H1 (cell line): Measurements from ENCODE around the gene OR11L1. TPM values are rescaled to one million over a fixed set of nuclear protein-coding genes. Genes with fewer than 3 reads are reported as not detected.

Source experiments
- CTCF ChIA-PET: fragments of 300-600 bp; sonication (Branson Sonifier 250); formaldehyde crosslinking; loops from one replicate; lab custom pipeline; 2021; ENCODE audit not compliant: partially characterized antibody; lab: Charles Lee
- POLR2A ChIA-PET: fragments of 300-600 bp; sonication (Branson Sonifier 250); formaldehyde crosslinking; loops from one replicate; lab custom pipeline; 2021; ENCODE audit warnings: inconsistent platforms; ENCODE audit not compliant: partially characterized antibody; lab: Charles Lee
- DNase-seq, 2 experiments: peaks; one replicate each; pipeline versions ENCODE4 v3.0.0 to v3.0.0-alpha.2; 2010 to 2022; ENCODE audit warnings: low spot score in 2 of 2, low read depth in 1 of 2, mixed read lengths in 1 of 2
- FAIRE-seq: peaks from 2 replicates; lab custom pipeline; 2011; peaks lifted over from hg19 to GRCh38; lab: Jason Lieb, UNC
- H2AFZ ChIP-seq: 2 replicates; pipeline ENCODE4 v1.8.1; 2012; ENCODE audit warnings: low read length, inconsistent platforms
- H2AK5ac ChIP-seq: 2 replicates; pipeline ENCODE4 v1.6.1; 2013; ENCODE audit warnings: low read depth, low read length
- H2BK120ac ChIP-seq: replicated peaks from 2 replicates; pipeline ENCODE3; 2013; ENCODE audit warnings: low read depth, low read length, inconsistent platforms
- H2BK12ac ChIP-seq: 2 replicates; pipeline ENCODE4 v1.6.1; 2013; ENCODE audit warnings: low read depth, low read length
- H2BK15ac ChIP-seq: 2 replicates; pipeline ENCODE4 v1.6.1; 2013; ENCODE audit warnings: low read length
- H2BK20ac ChIP-seq: 2 replicates; pipeline ENCODE4 v1.6.1; 2013; ENCODE audit warnings: low read length
- H2BK5ac ChIP-seq: 2 replicates; pipeline ENCODE4 v1.6.1; 2013; ENCODE audit warnings: low read depth, low read length
- H3K14ac ChIP-seq: 2 replicates; pipeline ENCODE4 v1.6.1; 2013; ENCODE audit warnings: inconsistent platforms; ENCODE audit not compliant: insufficient read length
- H3K18ac ChIP-seq: 2 replicates; pipeline ENCODE4 v1.6.1; 2013; ENCODE audit warnings: low read length; ENCODE audit errors: extremely low read depth
- H3K23ac ChIP-seq: 2 replicates; pipeline ENCODE4 v1.6.1; 2013; ENCODE audit warnings: inconsistent platforms; ENCODE audit not compliant: insufficient read length
- H3K23me2 ChIP-seq: 2 replicates; pipeline ENCODE4 v1.6.1; 2013; ENCODE audit warnings: low read depth, low read length
- H3K27ac ChIP-seq: 2 replicates; pipeline ENCODE4 v1.6.1; 2011; ENCODE audit warnings: low read depth, low read length, inconsistent platforms
- H3K27me3 ChIP-seq, 4 experiments: replicated peaks in 1 of 4; 1 replicate in 1 of 4; 2 replicates in 3 of 4; pipeline versions ENCODE4 v1.6.1 to v1.8.1; 2011 to 2013; ENCODE audit warnings: low read length in 3 of 4, mild to moderate bottlenecking in 3 of 4, inconsistent platforms in 2 of 4, mixed read lengths in 2 of 4, moderate library complexity in 1 of 4; ENCODE audit not compliant: control insufficient read depth in 3 of 4, insufficient read depth in 3 of 4; ENCODE audit errors: extremely low read depth in 1 of 4
- H3K36me3 ChIP-seq, 4 experiments: 2 replicates each; pipeline versions ENCODE4 v1.6.1 to v1.8.1; 2011 to 2013; ENCODE audit warnings: mild to moderate bottlenecking in 4 of 4, low read length in 3 of 4, moderate library complexity in 2 of 4, control low read depth in 1 of 4, inconsistent platforms in 1 of 4; ENCODE audit not compliant: insufficient read depth in 4 of 4, control insufficient read depth in 2 of 4
- H3K4ac ChIP-seq: replicated peaks from 2 replicates; pipeline ENCODE3; 2013; ENCODE audit warnings: low read length, low read depth, mixed read lengths, inconsistent platforms; ENCODE audit not compliant: insufficient read length
- H3K4me1 ChIP-seq, 4 experiments: replicated peaks in 1 of 4; 1 replicate in 1 of 4; 2 replicates in 3 of 4; pipeline versions ENCODE4 v1.6.1 to v1.8.1; 2011 to 2013; ENCODE audit warnings: low read length in 3 of 4, inconsistent platforms in 2 of 4, mixed read lengths in 1 of 4; ENCODE audit not compliant: insufficient read depth in 4 of 4, control insufficient read depth in 3 of 4
- H3K4me2 ChIP-seq, 2 experiments: 2 replicates each; pipeline versions ENCODE4 v1.6.1 to v1.8.1; 2011 to 2013; ENCODE audit warnings: low read depth in 2 of 2, low read length in 2 of 2, control low read depth in 1 of 2, inconsistent platforms in 1 of 2, mild to moderate bottlenecking in 1 of 2; ENCODE audit not compliant: insufficient read depth in 1 of 2
- H3K4me3 ChIP-seq, 4 experiments: fragments of 200-600, 300-600 bp in 1 of 4; sonication (generic), shearing (Covaris generic), sonication (Bioruptor Twin) in 1 of 4; 2 replicates each; pipeline versions ENCODE4 v1.5.1 to v1.8.1; 2011 to 2016; ENCODE audit warnings: low read length in 4 of 4, low read depth in 3 of 4, control low read depth in 2 of 4, inconsistent platforms in 2 of 4, mild to moderate bottlenecking in 2 of 4, mixed read lengths in 1 of 4, moderate library complexity in 1 of 4; ENCODE audit not compliant: insufficient read depth in 2 of 4; ENCODE audit errors: extremely low read depth in 1 of 4
- H3K56ac ChIP-seq: replicated peaks from 2 replicates; pipeline ENCODE3; 2013; ENCODE audit warnings: low read depth, mild to moderate bottlenecking, mixed read lengths, low read length, inconsistent platforms; ENCODE audit not compliant: insufficient read length
- H3K79me1 ChIP-seq: 2 replicates; pipeline ENCODE4 v1.6.1; 2013; ENCODE audit warnings: low read depth, low read length, control low read depth
- H3K79me2 ChIP-seq, 2 experiments: 2 replicates each; pipeline versions ENCODE4 v1.6.1 to v1.8.1; 2012 to 2013; ENCODE audit warnings: low read length in 2 of 2, mild to moderate bottlenecking in 2 of 2, inconsistent platforms in 1 of 2; ENCODE audit not compliant: insufficient read depth in 2 of 2, control insufficient read depth in 1 of 2
- H3K9ac ChIP-seq, 4 experiments: replicated peaks in 1 of 4; 1 replicate in 1 of 4; 2 replicates in 3 of 4; pipeline versions ENCODE4 v1.6.1 to v1.8.1; 2011 to 2013; ENCODE audit warnings: low read depth in 3 of 4, low read length in 3 of 4, control low read depth in 2 of 4, mild to moderate bottlenecking in 2 of 4, moderate library complexity in 2 of 4, inconsistent platforms in 1 of 4; ENCODE audit errors: extremely low read depth in 1 of 4
- H3K9me3 ChIP-seq, 2 experiments: 2 replicates each; pipeline versions ENCODE4 v1.6.1 to v1.8.1; 2012 to 2013; ENCODE audit warnings: mild to moderate bottlenecking in 2 of 2, moderate library complexity in 2 of 2, control low read depth in 1 of 2, inconsistent platforms in 1 of 2, low read depth in 1 of 2, low read length in 1 of 2, mixed read lengths in 1 of 2; ENCODE audit not compliant: insufficient read depth in 2 of 2
- H4K20me1 ChIP-seq, 2 experiments: replicated peaks in 1 of 2; 2 replicates each; pipeline versions ENCODE3 to v1.8.1; 2011 to 2013; ENCODE audit warnings: inconsistent platforms in 2 of 2, low read length in 2 of 2, mild to moderate bottlenecking in 1 of 2; ENCODE audit not compliant: insufficient read depth in 2 of 2, control insufficient read depth in 1 of 2
- H4K5ac ChIP-seq: 2 replicates; pipeline ENCODE4 v1.6.1; 2013; ENCODE audit warnings: low read length, low read depth, mixed read lengths, inconsistent platforms; ENCODE audit not compliant: insufficient read length
- H4K8ac ChIP-seq: 2 replicates; pipeline ENCODE4 v1.8.0; 2013; ENCODE audit warnings: mild to moderate bottlenecking, moderate library complexity, low read length, inconsistent platforms; ENCODE audit not compliant: insufficient read depth; ENCODE audit errors: extremely low read depth
- H4K91ac ChIP-seq: replicated peaks from 2 replicates; pipeline ENCODE3; 2013; ENCODE audit warnings: low read length, mixed read lengths, inconsistent platforms; ENCODE audit not compliant: insufficient read length
- ATF2 ChIP-seq: IDR thresholded peaks from 2 replicates; pipeline ENCODE4 v1.6.1; 2012; ENCODE audit warnings: low read length, inconsistent platforms
- POU5F1 ChIP-seq: IDR thresholded peaks from 2 replicates; pipeline ENCODE4 v1.6.1; 2011; ENCODE audit warnings: low read depth, mild to moderate bottlenecking, low read length, moderate library complexity
- WGBS, 2 experiments: shearing (Covaris generic) in 1 of 2; methylation state at CpG; one replicate each; pipeline versions ENCODE4 v1.1.6 to v1.1.7; 2013 to 2015; ENCODE audit warnings: low lambda C conversion rate in 2 of 2, mixed read lengths in 2 of 2, inconsistent platforms in 1 of 2, low coverage in 1 of 2, missing lambda C conversion rate in 1 of 2; ENCODE audit not compliant: insufficient replicate concordance in 2 of 2, insufficient coverage in 1 of 2, insufficient read length in 1 of 2; ENCODE audit errors: extremely low coverage in 1 of 2, missing lambda C conversion rate in 1 of 2; 5-methylcytosine and 5-hydroxymethylcytosine counted together
- polyA plus RNA-seq, 7 experiments: library from polyadenylated mRNA; depleted of rRNA in 3 of 7; stranded (reverse) in 5 of 7; unstranded in 2 of 7; fragments of >200 nt in 5 of 7; fragments of 200-250 nt in 2 of 7; gene quantifications; 1 replicate in 5 of 7; 2 replicates in 1 of 7; 4 replicates in 1 of 7; pipeline versions ENCODE4 v1.2.1 to v1.2.3, GENCODE V29; 2011 to 2013; ENCODE audit warnings: missing spikeins in 2 of 7, mixed read lengths in 2 of 7
- total RNA-seq: library from RNA; stranded (reverse); fragmentation: NEBNext Ultra II Directional; extraction: Animal tissue kit (Norgen Biotek cat#: 25700); gene quantifications from 2 replicates; pipeline ENCODE4 v1.2.1, GENCODE V29; 2021

Gene OR11L1
- total and polyA plus RNA-seq, 2 of the 8 experiments (the other 6 are each of a cell fraction or from before 2014, with no cell fraction given), result not detected

DNA sequence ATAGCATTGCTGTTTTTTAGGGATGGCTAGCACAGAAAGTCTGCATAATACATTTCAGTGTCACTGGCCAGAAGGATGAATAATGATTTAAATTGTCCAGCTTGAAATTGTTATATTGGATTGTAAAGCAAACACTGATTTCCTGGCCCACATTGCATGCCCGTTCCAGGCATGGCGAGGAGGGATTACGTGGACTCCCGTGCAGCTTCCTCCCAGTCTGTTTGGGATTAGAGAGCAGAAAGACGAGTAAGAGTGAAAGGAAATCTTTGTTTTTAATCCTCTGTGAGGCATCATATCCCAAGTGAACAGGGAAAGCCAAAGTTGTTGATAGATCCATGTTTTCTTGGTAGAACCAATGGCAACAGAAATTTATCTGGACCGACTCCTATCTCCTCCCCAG lies 23.7 kb upstream of the OR11L1 start:
- Histone ChIP-seq H2AK5ac (no peak overlapping the region), H3K4ac (no peak overlapping the region), H4K8ac (no peak overlapping the region), H3K79me1 (no peaks in the 10 kb centered on the region), H3K9ac (no peak overlapping the region), H3K27ac (no peak overlapping the region), H3K9me3 (peaks cover 42 to 70% of the 10 kb centered on the region in 2 experiments), H4K20me1 (no peaks in the 10 kb centered on the region), H3K56ac (no peak overlapping the region), H3K36me3 (no peaks in the 10 kb centered on the region), H3K23me2 (no peaks in the 10 kb centered on the region), H3K23ac (no peak overlapping the region), H2BK5ac (no peak overlapping the region), H2BK15ac (no peak overlapping the region), H3K4me1 (no peaks in the 10 kb centered on the region), H4K5ac (no peak overlapping the region), H2AFZ (no peak overlapping the region), H4K91ac (no peak overlapping the region), H2BK120ac (no peak overlapping the region), H2BK20ac (no peak overlapping the region), H3K14ac (no peak overlapping the region), H3K18ac (no peak overlapping the region), H3K79me2 (no peaks in the 10 kb centered on the region), H3K27me3 (no peaks in the 10 kb centered on the region), H3K4me3 (no peak overlapping the region), H2BK12ac (no peak overlapping the region), H3K4me2 (no peak overlapping the region)
- DNase-seq (no peak), FAIRE-seq (no peak)
- ChIA-PET POLR2A (no interaction called here), CTCF (no interaction called here)
- TF ChIP-seq POU5F1, result no peak
- no peak for TF ChIP-seq ATF2
- WGBS, 2 experiments, result 86% methylated on average over 6 of the region's 6 CpGs; no CpG with 5 or more reads in 1 of the 2 experiments
